H9 (cell line): ENCODE data around the gene DBN1. TPM values are rescaled to one million over a fixed set of nuclear protein-coding genes. Genes with fewer than 3 reads are reported as not detected.
A peak's percentile ranks its signal among the peaks of the same experiment; 100 is the strongest.

Source experiments
- DNase-seq: peaks from one replicate; pipeline ENCODE4 v3.0.0-alpha.2; 2017
- H2AFZ ChIP-seq: one replicate; pipeline ENCODE4 v1.6.1; 2013; ENCODE audit warnings: mild to moderate bottlenecking, low read length, control low read depth, moderate library complexity
- H2AK5ac ChIP-seq: 2 replicates; pipeline ENCODE4 v1.6.1; 2013; ENCODE audit warnings: low read length, control low read depth, mixed read lengths; ENCODE audit not compliant: insufficient read length
- H2BK120ac ChIP-seq: one replicate; pipeline ENCODE4 v1.6.1; 2013; ENCODE audit warnings: low read depth, mild to moderate bottlenecking, low read length, control low read depth, inconsistent platforms; ENCODE audit not compliant: poor library complexity, severe bottlenecking
- H2BK12ac ChIP-seq: 2 replicates; pipeline ENCODE4 v1.6.1; 2013; ENCODE audit warnings: low read length, control low read depth, mixed read lengths, low read depth; ENCODE audit not compliant: insufficient read length
- H2BK15ac ChIP-seq: 2 replicates; pipeline ENCODE4 v1.6.1; 2013; ENCODE audit warnings: low read depth, low read length, control low read depth
- H2BK20ac ChIP-seq: one replicate; pipeline ENCODE4 v1.6.1; 2013; ENCODE audit warnings: low read depth, mild to moderate bottlenecking, low read length, control low read depth, inconsistent platforms; ENCODE audit not compliant: poor library complexity, severe bottlenecking
- H2BK5ac ChIP-seq: 2 replicates; pipeline ENCODE4 v1.6.1; 2013; ENCODE audit warnings: low read length, control low read depth, mixed read lengths; ENCODE audit not compliant: insufficient read length
- H3K14ac ChIP-seq: 2 replicates; pipeline ENCODE4 v1.6.1; 2013; ENCODE audit warnings: low read length, control low read depth; ENCODE audit not compliant: insufficient read depth
- H3K18ac ChIP-seq: 2 replicates; pipeline ENCODE4 v1.6.1; 2013; ENCODE audit warnings: low read depth, mild to moderate bottlenecking, mixed read lengths, low read length, control low read depth; ENCODE audit not compliant: insufficient read length
- H3K23ac ChIP-seq: 2 replicates; pipeline ENCODE4 v1.6.1; 2013; ENCODE audit warnings: low read length, control low read depth, mixed read lengths, low read depth; ENCODE audit not compliant: insufficient read length
- H3K23me2 ChIP-seq: 2 replicates; pipeline ENCODE4 v1.6.1; 2013; ENCODE audit warnings: low read depth, mild to moderate bottlenecking, mixed read lengths, low read length, control low read depth; ENCODE audit not compliant: insufficient read length, poor library complexity, severe bottlenecking
- H3K27ac ChIP-seq: 2 replicates; pipeline ENCODE4 v1.5.1; 2013; ENCODE audit warnings: low read length, control low read depth, mixed read lengths, low read depth; ENCODE audit not compliant: insufficient read length
- H3K27me3 ChIP-seq: 2 replicates; pipeline ENCODE4 v1.6.1; 2013; ENCODE audit warnings: low read length, control low read depth, inconsistent platforms; ENCODE audit not compliant: insufficient read depth
- H3K4ac ChIP-seq: 2 replicates; pipeline ENCODE4 v1.6.1; 2013; ENCODE audit warnings: low read depth, mild to moderate bottlenecking, control low read depth, inconsistent platforms, low read length, moderate library complexity
- H3K4me1 ChIP-seq: 2 replicates; pipeline ENCODE4 v1.6.1; 2013; ENCODE audit warnings: low read length, control low read depth, inconsistent platforms; ENCODE audit not compliant: insufficient read depth
- H3K4me2 ChIP-seq: 2 replicates; pipeline ENCODE4 v1.6.1; 2013; ENCODE audit warnings: low read length, control low read depth, mixed read lengths; ENCODE audit not compliant: insufficient read length, insufficient read depth
- H3K56ac ChIP-seq: 2 replicates; pipeline ENCODE4 v1.6.1; 2013; ENCODE audit warnings: low read depth, mild to moderate bottlenecking, mixed read lengths, low read length, control low read depth; ENCODE audit not compliant: insufficient read length
- H3K79me1 ChIP-seq: 2 replicates; pipeline ENCODE4 v1.6.1; 2013; ENCODE audit warnings: low read depth, mild to moderate bottlenecking, moderate library complexity, low read length, control low read depth, inconsistent platforms; ENCODE audit not compliant: insufficient read depth, poor library complexity, severe bottlenecking
- H3K79me2 ChIP-seq: 2 replicates; pipeline ENCODE4 v1.6.1; 2013; ENCODE audit warnings: low read length, control low read depth, inconsistent platforms; ENCODE audit not compliant: insufficient read depth
- H3K9ac ChIP-seq: 2 replicates; pipeline ENCODE4 v1.6.1; 2013; ENCODE audit warnings: low read length, control low read depth, mixed read lengths; ENCODE audit not compliant: insufficient read length; ENCODE audit errors: extremely low read depth
- H3K9me3 ChIP-seq: one replicate; pipeline ENCODE4 v1.6.1; 2013; ENCODE audit warnings: low read depth, low read length, inconsistent platforms; ENCODE audit not compliant: control insufficient read depth
- H3T11ph ChIP-seq: one replicate; pipeline ENCODE4 v1.6.1; 2013; ENCODE audit warnings: mild to moderate bottlenecking, low read length, control low read depth, inconsistent platforms
- H4K20me1 ChIP-seq: one replicate; pipeline ENCODE4 v1.6.1; 2013; ENCODE audit not compliant: control insufficient read depth, insufficient read length, insufficient read depth
- H4K5ac ChIP-seq: 2 replicates; pipeline ENCODE4 v1.6.1; 2013; ENCODE audit warnings: low read depth, mild to moderate bottlenecking, mixed read lengths, low read length, control low read depth; ENCODE audit not compliant: insufficient read length
- H4K8ac ChIP-seq: replicated peaks from 2 replicates; pipeline ENCODE4 v1.6.1; 2013; ENCODE audit warnings: low read length, control low read depth, mixed read lengths, low read depth; ENCODE audit not compliant: insufficient read length
- H4K91ac ChIP-seq: 2 replicates; pipeline ENCODE4 v1.6.1; 2013; ENCODE audit warnings: low read depth, mild to moderate bottlenecking, moderate library complexity, mixed read lengths, low read length, control low read depth; ENCODE audit not compliant: insufficient read length
- H3K27ac Mint-ChIP-seq, 3 experiments: 2 replicates in 2 of 3; 3 replicates in 1 of 3; pipeline ENCODE4 v1.8.0; 2020 to 2021; ENCODE audit warnings: mixed read lengths in 3 of 3, mild to moderate bottlenecking in 1 of 3, moderate library complexity in 1 of 3
- H3K27me3 Mint-ChIP-seq: 2 replicates; pipeline ENCODE4 v1.8.0; 2021; ENCODE audit warnings: low read depth, mild to moderate bottlenecking, moderate library complexity, mixed read lengths
- H3K36me3 Mint-ChIP-seq, 3 experiments: 2 replicates in 2 of 3; 3 replicates in 1 of 3; pipeline ENCODE4 v1.8.0; 2020 to 2021; ENCODE audit warnings: low read depth in 3 of 3, mixed read lengths in 3 of 3; ENCODE audit not compliant: insufficient read depth in 1 of 3
- H3K4me1 Mint-ChIP-seq, 2 experiments: 2 replicates each; pipeline ENCODE4 v1.8.0; 2020; ENCODE audit warnings: mixed read lengths in 2 of 2
- H3K4me3 Mint-ChIP-seq, 2 experiments: 2 replicates in 1 of 2; 3 replicates in 1 of 2; pipeline ENCODE4 v1.8.0; 2020 to 2021; ENCODE audit warnings: mild to moderate bottlenecking in 2 of 2, mixed read lengths in 2 of 2, moderate library complexity in 1 of 2
- H3K9me3 Mint-ChIP-seq, 2 experiments: 2 replicates in 1 of 2; 3 replicates in 1 of 2; pipeline ENCODE4 v1.8.0; 2020; ENCODE audit warnings: mild to moderate bottlenecking in 2 of 2, mixed read lengths in 2 of 2, moderate library complexity in 1 of 2
- WGBS: extraction: QIAGEN DNeasy Blood & Tissue Kit; methylation state at CpG from one replicate; pipeline ENCODE4 v1.1.7; 2013; ENCODE audit warnings: missing lambda C conversion rate, low lambda C conversion rate, mixed read lengths; ENCODE audit not compliant: insufficient read length; ENCODE audit errors: extremely low coverage; 5-methylcytosine and 5-hydroxymethylcytosine counted together
- total RNA-seq: library from RNA; stranded (reverse); gene quantifications from 2 replicates; pipeline ENCODE4 v1.2.1, GENCODE V29; 2021
- TF ChIP-seq, protein P1 (sequence below): fragments of 200-600 bp; sonication (generic); conservative IDR thresholded peaks from 3 replicates; pipeline ENCODE4 v1.8.0; 2021; ENCODE audit warnings: antibody characterized with exemption, mild to moderate bottlenecking

The DBN1 gene
- total RNA-seq, 1 experiment from 2014 or later, result 340 TPM

DNA sequence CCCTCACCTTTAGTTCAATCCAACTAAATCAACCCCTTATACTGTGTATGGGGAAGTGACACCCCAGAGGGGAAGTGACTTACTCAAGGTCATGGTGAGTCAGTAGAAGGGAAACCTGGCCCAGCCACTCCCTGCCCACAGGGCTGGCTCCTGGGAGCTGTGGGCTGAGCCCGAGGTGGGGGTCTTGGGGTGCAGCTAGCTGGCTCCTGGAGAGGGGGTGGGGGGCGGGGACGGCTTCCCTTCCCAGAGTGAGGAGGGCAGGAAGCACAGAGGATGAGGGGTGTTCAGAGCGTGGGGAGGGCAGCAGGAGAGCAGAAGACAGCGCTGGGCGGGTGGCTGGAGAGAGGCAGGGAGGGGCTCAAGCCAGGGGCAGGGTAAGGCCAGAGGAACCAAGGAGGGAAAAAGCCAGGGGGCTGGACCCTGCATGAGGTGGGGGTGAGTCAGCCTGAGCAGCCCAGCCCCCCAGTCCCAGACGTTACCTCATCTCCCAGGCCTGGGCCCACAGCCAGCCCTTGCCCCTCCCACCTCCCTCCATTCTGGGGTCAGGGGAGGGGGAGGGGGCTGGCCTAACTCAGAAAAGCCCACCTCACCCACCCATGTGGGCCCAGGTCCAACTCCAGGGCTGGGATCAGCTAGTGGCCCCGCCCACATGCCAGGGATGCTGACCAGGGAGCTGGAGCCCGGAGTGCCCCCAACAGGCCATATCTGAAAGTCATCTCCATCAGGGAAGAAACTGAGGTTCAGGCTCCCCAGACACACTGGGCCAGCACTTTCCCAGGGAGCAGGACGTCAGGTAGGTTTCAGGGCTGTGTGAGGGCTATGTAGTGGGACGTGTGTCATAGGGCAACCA lies 21.1 kb upstream of the DBN1 start:
- peaks cover 30 to 54% of the 10 kb centered on the region in 2 experiments for H3K4me1 Mint-ChIP-seq
- no peaks in the 10 kb centered on the region for H3K79me1 ChIP-seq
- peaks cover 25 to 41% (median 36%) of the 10 kb centered on the region in 3 experiments for H3K36me3 Mint-ChIP-seq
- no peaks in the 10 kb centered on the region; a peak in 1 of 5 replicates for H3K9me3 Mint-ChIP-seq
- no peak overlapping the region for H3T11ph ChIP-seq
- H3K4me2 ChIP-seq, result no peak overlapping the region
- H3K27ac ChIP-seq, result no peak overlapping the region
- peak overlapping the region; percentile 32 to 75; a peak in 2 of 5 replicates for H3K4me3 Mint-ChIP-seq
- no peak overlapping the region for H4K91ac ChIP-seq
- H3K23me2 ChIP-seq, result peaks cover 4% of the 10 kb centered on the region
- peak overlapping the region; percentile 41 for H3K14ac ChIP-seq
- H3K23ac ChIP-seq, result no peak overlapping the region
- H3K27ac Mint-ChIP-seq, result peak overlapping the region in 2 of 3 experiments; percentile 72 to 75; a peak in 5 of 7 replicates
- no peak overlapping the region for H2AK5ac ChIP-seq
- H3K18ac ChIP-seq, result peak overlapping the region; percentile 64
- H3K27me3 Mint-ChIP-seq, result peaks cover 18% of the 10 kb centered on the region
- H2BK5ac ChIP-seq, result no peak overlapping the region
- no peaks in the 10 kb centered on the region for H3K79me2 ChIP-seq
- no CpG with 5 or more reads among the region's 11 CpGs for WGBS
- no peak overlapping the region; the same call in 1 of the 2 replicates for H3K4ac ChIP-seq
- no peak overlapping the region for H4K5ac ChIP-seq
- H3K27me3 ChIP-seq, result no peaks in the 10 kb centered on the region; the same call in 1 of the 2 replicates
- H4K8ac ChIP-seq, result no peak overlapping the region
- H3K9me3 ChIP-seq, result no peaks in the 10 kb centered on the region
- H2BK15ac ChIP-seq, result no peak overlapping the region
- H3K56ac ChIP-seq, result no peak overlapping the region
- no peaks in the 10 kb centered on the region for H4K20me1 ChIP-seq
- H2BK12ac ChIP-seq, result no peak overlapping the region
- no peak overlapping the region for H3K9ac ChIP-seq
- peak; percentile 86 for DNase-seq
- no peak overlapping the region for H2AFZ ChIP-seq
- no peak overlapping the region for H2BK20ac ChIP-seq
- TF ChIP-seq, protein P1, sequence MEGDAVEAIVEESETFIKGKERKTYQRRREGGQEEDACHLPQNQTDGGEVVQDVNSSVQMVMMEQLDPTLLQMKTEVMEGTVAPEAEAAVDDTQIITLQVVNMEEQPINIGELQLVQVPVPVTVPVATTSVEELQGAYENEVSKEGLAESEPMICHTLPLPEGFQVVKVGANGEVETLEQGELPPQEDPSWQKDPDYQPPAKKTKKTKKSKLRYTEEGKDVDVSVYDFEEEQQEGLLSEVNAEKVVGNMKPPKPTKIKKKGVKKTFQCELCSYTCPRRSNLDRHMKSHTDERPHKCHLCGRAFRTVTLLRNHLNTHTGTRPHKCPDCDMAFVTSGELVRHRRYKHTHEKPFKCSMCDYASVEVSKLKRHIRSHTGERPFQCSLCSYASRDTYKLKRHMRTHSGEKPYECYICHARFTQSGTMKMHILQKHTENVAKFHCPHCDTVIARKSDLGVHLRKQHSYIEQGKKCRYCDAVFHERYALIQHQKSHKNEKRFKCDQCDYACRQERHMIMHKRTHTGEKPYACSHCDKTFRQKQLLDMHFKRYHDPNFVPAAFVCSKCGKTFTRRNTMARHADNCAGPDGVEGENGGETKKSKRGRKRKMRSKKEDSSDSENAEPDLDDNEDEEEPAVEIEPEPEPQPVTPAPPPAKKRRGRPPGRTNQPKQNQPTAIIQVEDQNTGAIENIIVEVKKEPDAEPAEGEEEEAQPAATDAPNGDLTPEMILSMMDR, result peak; percentile 45; the same call in 2 of the 3 replicates
- peak overlapping the region; percentile 63 for H2BK120ac ChIP-seq
- peaks cover 5% of the 10 kb centered on the region; the same call in 1 of the 2 replicates for H3K4me1 ChIP-seq
